Lower leg skin (tissue), 3 donors: ENCODE data around the gene SLC22A4.

Experiments
- POLR2A ChIP-seq, 2 donors: fragments of 450-650 bp; IDR thresholded peaks; one replicate each; pipeline ENCODE4 v1.6.1; 2016 to 2017; ENCODE audit warnings: antibody characterized with exemption in 2 of 2, mild to moderate bottlenecking in 1 of 2, moderate library complexity in 1 of 2
- TF ChIP-seq, protein P1 (sequence below), 3 donors: fragments of 450-650 bp; IDR thresholded peaks; one replicate each; pipeline ENCODE4 v1.5.1; 2016; ENCODE audit warnings: antibody characterized with exemption in 3 of 3, mild to moderate bottlenecking in 3 of 3, moderate library complexity in 2 of 3

DNA sequence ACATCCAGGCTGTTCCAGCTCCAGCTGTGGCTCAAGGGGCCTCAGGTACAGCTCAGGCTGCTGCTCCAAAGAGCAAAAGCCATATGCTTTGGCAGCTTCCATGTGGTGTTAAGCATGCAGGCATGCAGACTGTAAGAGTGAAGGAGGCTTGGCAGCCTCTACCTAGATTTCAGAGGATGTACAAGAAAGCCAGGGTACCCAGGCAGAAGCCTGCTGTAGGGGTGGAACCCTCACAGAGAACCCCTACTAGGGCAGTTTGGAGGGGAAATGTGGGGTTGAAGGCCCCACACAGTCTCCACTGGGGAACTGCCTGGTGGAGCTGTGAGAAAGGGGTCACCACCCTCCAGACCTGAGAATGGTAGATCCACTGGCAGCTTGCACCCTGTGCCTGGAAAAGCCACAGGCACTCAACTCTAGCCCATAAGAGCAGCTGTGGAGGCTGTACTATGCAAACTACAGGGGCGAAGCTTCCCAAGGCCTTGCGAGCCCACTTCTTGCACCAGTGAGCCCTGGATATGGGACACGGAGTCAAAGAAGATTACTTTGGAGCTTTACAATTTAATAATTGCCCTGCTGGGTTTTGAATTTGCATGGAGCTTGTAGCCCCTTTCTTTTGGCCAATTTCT, 61.1 kb downstream of the SLC22A4 start:
- no peak for TF ChIP-seq POLR2A (IDR thresholded peaks at IDR 0.05)
- TF ChIP-seq, protein P1, sequence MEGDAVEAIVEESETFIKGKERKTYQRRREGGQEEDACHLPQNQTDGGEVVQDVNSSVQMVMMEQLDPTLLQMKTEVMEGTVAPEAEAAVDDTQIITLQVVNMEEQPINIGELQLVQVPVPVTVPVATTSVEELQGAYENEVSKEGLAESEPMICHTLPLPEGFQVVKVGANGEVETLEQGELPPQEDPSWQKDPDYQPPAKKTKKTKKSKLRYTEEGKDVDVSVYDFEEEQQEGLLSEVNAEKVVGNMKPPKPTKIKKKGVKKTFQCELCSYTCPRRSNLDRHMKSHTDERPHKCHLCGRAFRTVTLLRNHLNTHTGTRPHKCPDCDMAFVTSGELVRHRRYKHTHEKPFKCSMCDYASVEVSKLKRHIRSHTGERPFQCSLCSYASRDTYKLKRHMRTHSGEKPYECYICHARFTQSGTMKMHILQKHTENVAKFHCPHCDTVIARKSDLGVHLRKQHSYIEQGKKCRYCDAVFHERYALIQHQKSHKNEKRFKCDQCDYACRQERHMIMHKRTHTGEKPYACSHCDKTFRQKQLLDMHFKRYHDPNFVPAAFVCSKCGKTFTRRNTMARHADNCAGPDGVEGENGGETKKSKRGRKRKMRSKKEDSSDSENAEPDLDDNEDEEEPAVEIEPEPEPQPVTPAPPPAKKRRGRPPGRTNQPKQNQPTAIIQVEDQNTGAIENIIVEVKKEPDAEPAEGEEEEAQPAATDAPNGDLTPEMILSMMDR (IDR thresholded peaks at IDR 0.05) = no peak
